ENCODE data around the gene XPO1.

DNA sequence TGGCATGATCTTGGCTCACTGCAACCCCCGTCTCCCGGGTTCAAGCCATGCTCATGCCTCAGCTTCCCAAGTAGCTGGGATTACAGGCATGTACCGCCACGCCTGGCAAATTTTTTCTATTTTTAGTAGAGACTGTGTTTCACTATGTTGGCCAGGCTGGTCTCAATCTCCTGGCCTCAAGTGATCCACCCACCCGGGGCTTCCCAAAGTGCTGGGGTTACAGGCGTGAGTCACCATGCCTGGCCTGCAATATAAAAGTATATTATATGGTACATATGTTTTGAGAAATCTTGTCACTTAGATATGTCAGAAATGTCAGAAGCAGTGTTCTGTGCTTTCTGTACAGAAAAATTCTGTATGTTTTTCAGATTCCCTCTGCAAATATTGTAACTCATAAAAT, 19.2 kb upstream of the XPO1 start:
- TF ChIP-seq, protein P1, sequence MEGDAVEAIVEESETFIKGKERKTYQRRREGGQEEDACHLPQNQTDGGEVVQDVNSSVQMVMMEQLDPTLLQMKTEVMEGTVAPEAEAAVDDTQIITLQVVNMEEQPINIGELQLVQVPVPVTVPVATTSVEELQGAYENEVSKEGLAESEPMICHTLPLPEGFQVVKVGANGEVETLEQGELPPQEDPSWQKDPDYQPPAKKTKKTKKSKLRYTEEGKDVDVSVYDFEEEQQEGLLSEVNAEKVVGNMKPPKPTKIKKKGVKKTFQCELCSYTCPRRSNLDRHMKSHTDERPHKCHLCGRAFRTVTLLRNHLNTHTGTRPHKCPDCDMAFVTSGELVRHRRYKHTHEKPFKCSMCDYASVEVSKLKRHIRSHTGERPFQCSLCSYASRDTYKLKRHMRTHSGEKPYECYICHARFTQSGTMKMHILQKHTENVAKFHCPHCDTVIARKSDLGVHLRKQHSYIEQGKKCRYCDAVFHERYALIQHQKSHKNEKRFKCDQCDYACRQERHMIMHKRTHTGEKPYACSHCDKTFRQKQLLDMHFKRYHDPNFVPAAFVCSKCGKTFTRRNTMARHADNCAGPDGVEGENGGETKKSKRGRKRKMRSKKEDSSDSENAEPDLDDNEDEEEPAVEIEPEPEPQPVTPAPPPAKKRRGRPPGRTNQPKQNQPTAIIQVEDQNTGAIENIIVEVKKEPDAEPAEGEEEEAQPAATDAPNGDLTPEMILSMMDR (conservative IDR thresholded peaks at IDR 0.05 in 1 of 2, IDR thresholded peaks at IDR 0.05 in 1 of 2; ENCODE audit: low read depth in 1 of 2, low read length in 2 of 2), result no peak
- no peak for TF ChIP-seq EZH2 (IDR thresholded peaks at IDR 0.05; ENCODE audit: low read length, missing control alignments)

All from fibroblast of lung (primary cell).